Activated CD8-positive, alpha-beta T cell treated with anti-CD3 and anti-CD28 coated beads for 36 hours (primary cell): ENCODE results near the gene MAS1. TPM values are rescaled to one million over a fixed set of nuclear protein-coding genes. Genes with fewer than 3 reads are reported as not detected.

Source experiments
- ATAC-seq: fragments of 200-7000 bp; cut with Tn5 transposase; one replicate; pipeline ENCODE4 v1.10.0; 2021; ENCODE audit warnings: mild to moderate bottlenecking, moderate library complexity
- CTCF ChIA-PET: fragments of 350-600 bp; sonication (Branson Sonifier 250); formaldehyde crosslinking; loops from one replicate; lab custom pipeline; 2021; ENCODE audit warnings: antibody characterized with exemption; lab: Charles Lee
- POLR2A ChIA-PET: fragments of 350-600 bp; sonication (Branson Sonifier 250); formaldehyde crosslinking; loops from one replicate; lab custom pipeline; 2021; ENCODE audit warnings: antibody characterized with exemption; lab: Charles Lee
- DNase-seq: peaks from one replicate; pipeline ENCODE4 v3.0.0-alpha.2; 2020
- H3K27ac Mint-ChIP-seq: one replicate; pipeline ENCODE4 v1.8.0; 2021; ENCODE audit warnings: mild to moderate bottlenecking, mixed read lengths
- H3K27me3 Mint-ChIP-seq: one replicate; pipeline ENCODE4 v1.8.0; 2021; ENCODE audit warnings: mixed read lengths
- H3K36me3 Mint-ChIP-seq: one replicate; pipeline ENCODE4 v1.8.0; 2021; ENCODE audit warnings: low read depth, mixed read lengths
- H3K4me1 Mint-ChIP-seq: one replicate; pipeline ENCODE4 v1.8.0; 2021; ENCODE audit warnings: low read depth, mixed read lengths
- H3K4me3 Mint-ChIP-seq: one replicate; pipeline ENCODE4 v1.8.0; 2021; ENCODE audit warnings: mild to moderate bottlenecking, moderate library complexity, mixed read lengths
- H3K9me3 Mint-ChIP-seq: one replicate; pipeline ENCODE4 v1.8.0; 2021; ENCODE audit warnings: mixed read lengths
- CTCF ChIP-seq: fragments of 200-600 bp; IDR thresholded peaks from one replicate; pipeline ENCODE4 v1.8.0; 2022; ENCODE audit warnings: antibody characterized with exemption, mild to moderate bottlenecking
- intact Hi-C: fragments of 100-400 bp; cut with micrococcal nuclease; formaldehyde crosslinking; loops from one replicate; pipeline ENCODE4 v1.10.0; 2022
- total RNA-seq, 2 experiments: library from RNA; stranded (reverse); gene quantifications; one replicate each; pipeline ENCODE4 v1.2.3, GENCODE V29; 2021

MAS1 gene
- total RNA-seq, 2 experiments from 2014 or later: not detected

GRCh38 chr6:159871906-159872305, 18.9 kb upstream of the MAS1 start:
- peaks cover 5% of the 10 kb centered on the region for H3K4me1 Mint-ChIP-seq
- no peaks in the 10 kb centered on the region for H3K36me3 Mint-ChIP-seq
- no peak overlapping the region for H3K27ac Mint-ChIP-seq
- H3K4me3 Mint-ChIP-seq: no peak overlapping the region
- no peak for TF ChIP-seq CTCF
- ATAC-seq: peak; percentile 95
- H3K9me3 Mint-ChIP-seq: no peaks in the 10 kb centered on the region
- ChIA-PET CTCF (interaction anchor here (1.2 kb wide), 1 partner anchor 9 kb away, joined by 3 read pairs; no protein-coding TSS in a partner anchor), POLR2A (no interaction called here)
- no peaks in the 10 kb centered on the region for H3K27me3 Mint-ChIP-seq
- intact Hi-C loops: no loop called here
- peak; percentile 67 for DNase-seq

GRCh38 chr6:159874435-159874834, 16.4 kb upstream of the MAS1 start:
- ChIA-PET POLR2A (no interaction called here), CTCF (no interaction called here)
- no peak for ATAC-seq
- Mint-ChIP-seq H3K36me3 (no peaks in the 10 kb centered on the region), H3K4me1 (peaks cover 5% of the 10 kb centered on the region), H3K27ac (no peak overlapping the region), H3K27me3 (no peaks in the 10 kb centered on the region), H3K4me3 (no peak overlapping the region), H3K9me3 (no peaks in the 10 kb centered on the region)
- intact Hi-C loops: no loop called here
- no peak for DNase-seq
- no peak for TF ChIP-seq CTCF

GRCh38 chr6:159875194-159875593, 15.6 kb upstream of the MAS1 start:
- Mint-ChIP-seq H3K36me3 (no peaks in the 10 kb centered on the region), H3K27me3 (peaks cover 2% of the 10 kb centered on the region)

GRCh38 chr6:159876242-159876641, 14.5 kb upstream of the MAS1 start:
- no peak for ATAC-seq
- H3K27me3 Mint-ChIP-seq: peaks cover 2% of the 10 kb centered on the region
- CTCF ChIA-PET: no interaction called here

More at GRCh38 chr6:159875194-159875593, 15.6 kb upstream of the MAS1 start:
- ChIA-PET POLR2A (interaction anchor here (0.8 kb wide), 1 partner anchor 11 kb away, joined by 3 read pairs; no protein-coding TSS in a partner anchor), CTCF (no interaction called here)
- Mint-ChIP-seq H3K4me3 (no peak overlapping the region), H3K4me1 (peaks cover 5% of the 10 kb centered on the region), H3K27ac (no peak overlapping the region), H3K9me3 (no peaks in the 10 kb centered on the region)
- intact Hi-C loops: no loop called here
- ATAC-seq: no peak
- no peak for TF ChIP-seq CTCF
- no peak for DNase-seq

More at GRCh38 chr6:159876242-159876641, 14.5 kb upstream of the MAS1 start:
- peaks cover 5% of the 10 kb centered on the region for H3K4me1 Mint-ChIP-seq
- POLR2A ChIA-PET: no interaction called here
- no peak for DNase-seq
- no peak for TF ChIP-seq CTCF
- H3K9me3 Mint-ChIP-seq: no peaks in the 10 kb centered on the region
- no peaks in the 10 kb centered on the region for H3K36me3 Mint-ChIP-seq
- no peak overlapping the region for H3K27ac Mint-ChIP-seq
- H3K4me3 Mint-ChIP-seq: no peak overlapping the region
- intact Hi-C loops: no loop called here
